Heart right ventricle (tissue), 16 donors: ENCODE measurements around the gene OSBPL8. TPM values are rescaled to one million over a fixed set of nuclear protein-coding genes. Genes with fewer than 3 reads are reported as not detected.

Experiments used
- ATAC-seq, 8 donors: fragments of 200-7000 bp; cut with Tn5 transposase; one replicate each; pipeline ENCODE4 v1.9.1; 2020; ENCODE audit warnings: mild to moderate bottlenecking in 8 of 8, moderate library complexity in 8 of 8, moderate number of reproducible peaks in 1 of 8
- DNase-seq, 2 donors: peaks; one replicate each; pipeline ENCODE4 v3.0.0-alpha.2; 2020
- H3K27ac ChIP-seq, 10 donors: fragments of 200-600 bp; sonication (generic) in 2 of 10; one replicate each; pipeline versions ENCODE4 v1.5.0 to v1.8.0; 2020 to 2022; ENCODE audit warnings: mild to moderate bottlenecking in 3 of 10
- H3K27me3 ChIP-seq, 7 donors: fragments of 200-600 bp; one replicate each; pipeline ENCODE4 v1.8.0; 2021 to 2022; ENCODE audit warnings: mild to moderate bottlenecking in 2 of 7
- H3K36me3 ChIP-seq, 9 donors: fragments of 200-600 bp; sonication (generic) in 1 of 9; one replicate each; pipeline versions ENCODE4 v1.5.0 to v1.8.0; 2020 to 2022; ENCODE audit warnings: mild to moderate bottlenecking in 2 of 9
- H3K4me1 ChIP-seq, 9 donors: fragments of 200-600 bp; sonication (generic) in 1 of 9; one replicate each; pipeline versions ENCODE4 v1.5.0 to v1.8.0; 2020 to 2022; ENCODE audit warnings: mild to moderate bottlenecking in 4 of 9
- H3K4me3 ChIP-seq, 10 donors: fragments of 200-600 bp; sonication (generic) in 2 of 10; one replicate each; pipeline versions ENCODE4 v1.5.0 to v1.8.0; 2020 to 2022; ENCODE audit warnings: mild to moderate bottlenecking in 7 of 10, moderate library complexity in 2 of 10
- H3K9me3 ChIP-seq, 11 donors: fragments of 200-600 bp in 10 of 11; sonication (generic) in 2 of 11; one replicate each; pipeline versions ENCODE4 v1.5.0 to v1.8.0; 2013 to 2022; ENCODE audit warnings: mild to moderate bottlenecking in 2 of 11, control low read depth in 1 of 11, moderate library complexity in 1 of 11
- CTCF ChIP-seq, 9 donors: fragments of 200-600 bp; sonication (generic) in 2 of 9; IDR thresholded peaks; one replicate each; pipeline versions ENCODE4 v1.5.0 to v1.8.0; 2021 to 2022; ENCODE audit warnings: antibody characterized with exemption in 9 of 9, mild to moderate bottlenecking in 5 of 9, moderate library complexity in 1 of 9
- WGBS, 2 donors: extraction: QIAGEN DNeasy Blood & Tissue Kit; methylation state at CpG; one replicate each; pipeline ENCODE4 v1.1.7; 2013; ENCODE audit warnings: inconsistent platforms in 1 of 2; 5-methylcytosine and 5-hydroxymethylcytosine counted together
- intact Hi-C, 10 donors: fragments of 100-400 bp; cut with DNase I; formaldehyde crosslinking; loops; one replicate each; pipeline versions ENCODE4 v1.11.1 to v1.14.2; 2022
- polyA plus RNA-seq, 2 donors: library from polyadenylated mRNA; stranded (reverse); fragments of 200-250 nt; gene quantifications; one replicate each; pipeline ENCODE4 v1.2.3, GENCODE V29; 2013
- total RNA-seq, 10 donors: library from RNA; stranded (reverse); fragmentation: NEBNext Ultra II Directional in 3 of 10; extraction: Animal tissue kit (Norgen Biotek cat#: 25700) in 3 of 10; gene quantifications; one replicate each; pipeline versions ENCODE4 v1.2.1 to v1.2.4, GENCODE V29; 2021 to 2023
- donor health status: Arrhythmogenic right ventricular cardiomyopathy.
- donor health status: ischemic (EF 13 %, LVEDD 7.1; RV severe dilation, severe dysfunction).
- donor health status: healthy with polysubstance abuse.
- donor health status: DM: no; HTN: yes; CAD: no.
- donor health status: DM: no; HTN: no; CAD: no.
- donor health status: ischemic (EF 25% LVEDD 6.9; RV normal size, moderate dysfunction).
- donor health status: ischemic (EF 25% LVEDD 5.7; RV mildly dilated, moderate dysfunction).
- donor health status: healthy.
- donor health status: DM: yes; HTN: yes; CAD: no.
- donor health status: Ischemic cardiomyopathy.
- donor health status: ischemic (EF 35%, LVEDD 5.7; RV mildly dilated, moderate dysfunction).
- donor health status: nonischemic (EF 11% LVEDD 7.7; RV severe dilation, severe dysfunction).
- donor health status: DM: yes; HTN: yes; CAD: no.
- donor health status: PGD.
- donor health status: ischemic (EF 29% LVEDD 5.4; RV normal size, mild dysfunction).
- donor health status: nonischemic (EF 23%, LVEDD 6.1; RV moderate dilation, normal function).

Gene OSBPL8
- total and polyA plus RNA-seq, 12 donors = 5.6 to 50.0 (median 33.3) TPM

DNA sequence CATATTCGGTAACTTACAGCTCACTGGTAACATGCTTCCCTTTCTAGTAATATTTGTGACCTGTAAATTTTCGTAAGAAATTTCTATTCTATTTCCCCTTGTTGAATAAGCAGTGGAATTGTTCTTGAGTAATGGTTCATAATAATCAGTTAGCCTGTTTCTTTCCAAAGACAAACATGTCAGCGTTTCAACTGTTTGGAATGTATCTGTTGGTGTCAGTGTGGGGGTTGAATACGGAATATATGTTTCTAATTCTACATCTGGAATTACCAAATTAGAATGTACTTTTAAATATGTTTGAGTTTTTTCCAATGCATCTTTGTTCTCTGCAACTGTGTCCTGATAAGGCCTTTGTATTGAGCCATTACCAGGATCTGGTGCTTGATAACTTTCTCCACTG lies 213.3 kb downstream of the OSBPL8 start:
- WGBS, 2 donors = 83 to 85% methylated on average over 4 of the region's 4 CpGs
- H3K4me1 ChIP-seq = peaks cover 0 to 40% (median 30%) of the 10 kb centered on the region in 9 donors

GRCh38 chr12:76345569-76345968 lies 214.0 kb downstream of the OSBPL8 start:
- no peak for TF ChIP-seq CTCF (IDR thresholded peaks at IDR 0.05)
- Histone ChIP-seq H3K27ac (peak overlapping the region in 3 of 10 donors; percentile 6 to 90 (median 7)), H3K4me1 (peaks cover 0 to 44% (median 30%) of the 10 kb centered on the region in 9 donors), H3K27me3 (no peaks in the 10 kb centered on the region), H3K36me3 (peaks cover 0 to 3% (median 0%) of the 10 kb centered on the region in 9 donors), H3K9me3 (no peaks in the 10 kb centered on the region), H3K4me3 (no peak overlapping the region)
- intact Hi-C loops = loop anchor here in 8 of 10 donors (5.0 to 10.0 kb wide), 11 partner anchors 81 to 833 kb away; partner anchors contain the start of genes NAP1L1 (in 4 of the 8), KRR1 (in 2 of the 8), OSBPL8 (in 2 of the 8) and PHLDA1 (in 1 of the 8)
- no peak for DNase-seq
- no peak for ATAC-seq
- 95% methylated on average over 1 of the region's 1 CpG for WGBS, 2 donors

More for the DNA sequence above, 213.3 kb downstream of the OSBPL8 start:
- intact Hi-C loops = loop anchor here in 9 of 10 donors (2.0 to 10.0 kb wide), 12 partner anchors 81 to 834 kb away; partner anchors contain the start of genes NAP1L1 (in 6 of the 9), KRR1 (in 2 of the 9), OSBPL8 (in 2 of the 9) and PHLDA1 (in 1 of the 9)
- no peaks in the 10 kb centered on the region for H3K9me3 ChIP-seq
- no peak for ATAC-seq
- no peaks in the 10 kb centered on the region for H3K27me3 ChIP-seq
- no peak overlapping the region for H3K4me3 ChIP-seq
- peak overlapping the region in 2 of 10 donors; percentile 6 to 90 for H3K27ac ChIP-seq
- peaks cover 0 to 3% (median 0%) of the 10 kb centered on the region in 9 donors for H3K36me3 ChIP-seq
- TF ChIP-seq CTCF (IDR thresholded peaks at IDR 0.05) = no peak
- DNase-seq = no peak

DNA sequence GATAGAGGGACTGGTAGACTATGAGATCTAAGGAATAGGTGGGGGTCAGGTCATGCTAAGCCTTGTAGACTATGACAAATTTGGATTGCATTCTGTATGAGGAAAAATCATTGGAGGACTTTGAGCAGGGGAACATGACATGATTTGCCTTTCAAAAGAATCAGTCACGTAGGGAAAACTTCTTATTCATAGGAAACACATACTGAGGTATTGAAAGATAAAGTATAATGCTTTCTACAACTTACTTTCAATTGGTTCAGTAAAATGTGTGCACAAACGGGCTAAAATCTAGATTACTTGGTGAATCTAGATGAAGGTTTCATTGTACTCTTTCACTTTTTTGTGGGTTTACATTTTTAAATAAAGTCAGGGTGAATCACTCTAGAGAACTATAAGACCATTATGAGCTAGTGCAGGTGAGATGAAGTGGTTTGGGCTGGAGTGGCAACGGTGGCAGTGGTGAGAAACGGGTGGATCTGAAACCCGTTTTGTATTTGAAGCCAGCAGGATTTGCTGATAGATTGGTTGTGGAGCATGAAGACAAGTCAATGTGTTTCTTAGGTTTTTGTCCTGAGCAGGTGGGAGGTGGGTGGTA lies 218.0 kb downstream of the OSBPL8 start:
- intact Hi-C loops = loop anchor here in 8 of 10 donors (5.0 to 10.0 kb wide), 9 partner anchors 74 to 827 kb away; partner anchors contain the start of genes NAP1L1 (in 2 of the 8), KRR1 (in 1 of the 8), OSBPL8 (in 1 of the 8) and PHLDA1 (in 1 of the 8)
- H3K9me3 ChIP-seq = no peaks in the 10 kb centered on the region
- H3K4me1 ChIP-seq = peaks cover 0 to 35% (median 18%) of the 10 kb centered on the region in 9 donors
- WGBS, 2 donors = 91 to 92% methylated on average over 5 of the region's 5 CpGs
- no peak for ATAC-seq
- peaks cover 0 to 3% (median 0%) of the 10 kb centered on the region in 9 donors for H3K36me3 ChIP-seq
- no peak overlapping the region for H3K27ac ChIP-seq
- no peak overlapping the region for H3K4me3 ChIP-seq
- no peaks in the 10 kb centered on the region for H3K27me3 ChIP-seq
- DNase-seq = no peak
- TF ChIP-seq CTCF (IDR thresholded peaks at IDR 0.05) = no peak

GRCh38 chr12:76340680-76341435 lies 218.7 kb downstream of the OSBPL8 start:
- DNase-seq (no peak), ATAC-seq (peak in 6 of 8 donors; percentile 50 to 91 (median 74))
- no peak for TF ChIP-seq CTCF (IDR thresholded peaks at IDR 0.05)
- peaks cover 0 to 29% (median 12%) of the 10 kb centered on the region in 9 donors for H3K4me1 ChIP-seq
- H3K27ac ChIP-seq = peak overlapping the region in 4 of 10 donors; percentile 11 to 33 (median 22)
- intact Hi-C loops = loop anchor here in 8 of 10 donors (5.0 to 10.0 kb wide), 9 partner anchors 74 to 826 kb away; partner anchors contain the start of genes NAP1L1 (in 2 of the 8), KRR1 (in 1 of the 8), OSBPL8 (in 1 of the 8) and PHLDA1 (in 1 of the 8)
- no peaks in the 10 kb centered on the region for H3K9me3 ChIP-seq
- H3K4me3 ChIP-seq = no peak overlapping the region
- no peaks in the 10 kb centered on the region for H3K27me3 ChIP-seq
- H3K36me3 ChIP-seq = peaks cover 0 to 3% (median 0%) of the 10 kb centered on the region in 9 donors
- WGBS, 2 donors = 71 to 72% methylated on average over 9 of the region's 9 CpGs
